GM21737 (cell line): ENCODE data around the gene SSC5D.

Source experiments
- ATAC-seq: cut with Tn5 transposase; IDR thresholded peaks from one replicate; pipeline ENCODE4 v1.9.1; 2021; ENCODE audit warnings: mild to moderate bottlenecking, moderate library complexity; ENCODE audit not compliant: unreplicated experiment

Gene SSC5D

DNA sequence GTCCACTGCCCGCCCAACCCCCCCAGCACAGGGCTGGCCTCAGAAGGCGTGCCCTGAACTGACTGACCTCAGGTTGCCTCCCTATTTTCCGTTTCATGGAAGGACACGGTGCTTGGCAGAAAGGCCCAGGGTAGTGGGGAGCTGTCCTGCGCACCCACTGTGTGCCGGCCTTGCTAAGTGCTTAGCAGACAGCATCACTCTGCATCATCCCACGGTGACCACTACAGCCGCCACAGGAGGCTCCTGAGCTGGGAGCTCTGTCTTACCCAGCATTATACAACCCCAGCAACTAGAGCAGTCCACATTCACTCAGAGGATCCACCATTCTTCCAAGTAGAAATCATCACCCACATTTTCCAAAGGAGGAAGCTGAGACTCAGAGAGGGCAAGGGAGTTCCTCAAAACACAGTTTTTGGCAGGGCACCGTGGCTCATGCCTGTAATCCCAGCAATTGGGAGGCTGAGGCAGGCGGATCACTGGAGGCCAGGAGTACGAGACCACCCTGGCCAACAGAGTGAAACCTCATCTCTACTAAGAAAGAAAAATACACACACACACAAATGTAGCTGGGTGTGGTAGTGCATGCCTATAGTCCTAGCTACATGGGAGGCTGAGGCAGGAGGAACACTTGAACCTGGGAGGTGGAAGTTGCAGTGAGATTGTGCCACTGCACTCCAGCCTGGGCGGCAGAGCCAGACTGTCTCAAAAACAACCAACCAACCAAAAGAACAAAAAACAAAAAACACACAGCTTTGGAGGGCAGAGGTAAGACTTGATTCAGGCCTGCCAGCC, 47.1 kb downstream of the SSC5D start:
- no peak for ATAC-seq

DNA sequence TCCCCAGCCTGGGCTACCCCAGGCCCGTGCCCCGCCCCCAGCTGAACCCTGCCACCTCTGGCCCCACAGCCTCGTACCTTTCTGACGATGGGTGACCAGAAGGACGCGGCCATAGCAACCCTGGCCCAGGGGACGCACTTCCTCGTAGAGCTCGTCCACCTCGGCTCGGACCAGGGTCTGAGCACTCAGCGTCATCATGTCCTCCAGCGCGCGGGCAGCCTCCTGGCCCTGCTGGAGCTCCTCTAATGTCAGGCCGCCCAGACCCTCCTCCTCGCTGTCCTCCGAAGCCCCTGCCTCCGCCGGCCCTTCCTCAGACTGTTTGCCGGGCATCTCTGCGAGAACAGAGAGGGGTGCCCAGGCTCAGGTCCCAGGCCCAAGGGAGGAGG, 47.7 kb downstream of the SSC5D start:
- ATAC-seq: no peak

DNA sequence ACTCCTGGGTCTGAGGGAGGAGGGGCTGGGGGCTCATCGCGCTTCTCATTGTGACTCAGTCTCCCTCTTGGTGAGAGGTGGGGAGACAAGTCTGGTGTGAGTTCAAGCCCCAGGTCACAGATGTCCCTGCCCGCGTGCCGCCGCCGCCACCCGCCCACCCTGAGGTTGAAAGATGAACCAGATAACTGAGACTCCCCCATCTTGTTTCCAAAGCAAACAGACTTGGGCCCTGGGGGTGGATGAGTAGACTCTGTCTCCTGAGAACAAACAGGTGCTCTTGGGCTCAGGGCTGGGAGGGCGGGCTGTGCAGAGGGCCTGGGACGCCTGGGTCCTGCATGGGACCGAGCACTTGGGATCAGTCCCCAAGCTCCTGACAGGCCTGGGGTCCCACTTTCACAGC, 48.1 kb downstream of the SSC5D start:
- no peak for ATAC-seq

DNA sequence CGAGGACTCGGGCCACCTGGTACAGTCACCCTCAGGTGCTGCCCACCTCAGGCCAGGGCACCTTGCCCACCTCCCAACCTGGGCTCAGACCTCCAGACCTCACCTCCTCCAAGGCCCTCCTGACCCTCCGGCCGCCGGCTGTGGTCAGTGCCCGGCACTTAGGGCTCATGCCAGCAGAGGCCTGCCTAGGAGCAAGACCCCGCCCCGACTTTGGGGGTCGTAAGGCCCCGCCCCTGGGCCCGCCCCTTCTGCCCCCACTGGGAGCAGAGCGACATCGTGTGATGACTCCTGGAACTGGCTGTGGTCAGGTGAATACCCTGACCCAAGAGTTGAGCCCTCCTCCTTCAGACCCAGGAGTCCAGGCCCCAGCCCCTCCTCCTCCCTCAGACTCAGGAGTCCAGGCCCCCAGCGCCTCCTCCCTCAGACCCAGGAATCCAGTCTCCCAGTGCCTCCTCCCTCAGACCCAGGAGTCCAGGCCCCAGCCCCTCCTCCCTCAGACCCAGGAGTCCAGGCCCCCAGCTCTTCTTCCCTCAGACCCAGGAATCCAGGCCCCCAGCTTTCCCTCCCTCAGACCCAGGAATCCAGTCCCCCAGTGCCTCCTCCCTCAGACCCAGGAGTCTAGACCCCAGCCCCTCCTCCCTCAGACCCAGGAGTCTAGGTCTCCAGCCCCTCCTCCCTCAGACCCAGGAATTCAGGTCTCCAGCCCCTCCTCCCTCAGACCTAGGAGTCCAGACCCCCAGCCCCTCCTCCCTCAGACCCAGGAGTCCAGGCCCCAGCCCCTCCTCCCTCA, 48.9 kb downstream of the SSC5D start, which contains the start of gene SBK2:
Gene SBK2, minus strand, starts transcription at position 183 of the 790 bp plus-strand sequence. CDS start 839 bp downstream, outside the sequence.
- ATAC-seq: no peak

DNA sequence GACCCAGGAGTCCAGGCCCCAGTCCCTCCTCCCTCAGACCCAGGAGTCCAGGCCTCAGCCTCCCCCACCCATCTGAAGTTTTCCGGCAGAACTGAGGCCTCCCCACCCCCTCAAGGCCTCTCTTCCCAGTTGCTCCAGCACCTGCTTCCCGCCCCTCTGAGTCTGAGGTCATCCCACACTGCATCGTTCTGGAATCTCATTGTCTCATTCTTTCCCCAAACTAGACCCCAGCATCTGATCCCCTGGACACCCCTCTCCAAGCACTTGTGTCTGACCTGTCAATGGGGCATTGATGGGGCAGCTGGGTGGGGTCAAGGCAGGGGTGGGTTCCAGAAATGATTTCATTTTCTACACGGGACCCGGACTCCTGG, 49.5 kb downstream of the SSC5D start:
- no peak for ATAC-seq

GRCh38 chr19:55538132-55538531, 49.9 kb downstream of the SSC5D start:
- ATAC-seq: no peak

DNA sequence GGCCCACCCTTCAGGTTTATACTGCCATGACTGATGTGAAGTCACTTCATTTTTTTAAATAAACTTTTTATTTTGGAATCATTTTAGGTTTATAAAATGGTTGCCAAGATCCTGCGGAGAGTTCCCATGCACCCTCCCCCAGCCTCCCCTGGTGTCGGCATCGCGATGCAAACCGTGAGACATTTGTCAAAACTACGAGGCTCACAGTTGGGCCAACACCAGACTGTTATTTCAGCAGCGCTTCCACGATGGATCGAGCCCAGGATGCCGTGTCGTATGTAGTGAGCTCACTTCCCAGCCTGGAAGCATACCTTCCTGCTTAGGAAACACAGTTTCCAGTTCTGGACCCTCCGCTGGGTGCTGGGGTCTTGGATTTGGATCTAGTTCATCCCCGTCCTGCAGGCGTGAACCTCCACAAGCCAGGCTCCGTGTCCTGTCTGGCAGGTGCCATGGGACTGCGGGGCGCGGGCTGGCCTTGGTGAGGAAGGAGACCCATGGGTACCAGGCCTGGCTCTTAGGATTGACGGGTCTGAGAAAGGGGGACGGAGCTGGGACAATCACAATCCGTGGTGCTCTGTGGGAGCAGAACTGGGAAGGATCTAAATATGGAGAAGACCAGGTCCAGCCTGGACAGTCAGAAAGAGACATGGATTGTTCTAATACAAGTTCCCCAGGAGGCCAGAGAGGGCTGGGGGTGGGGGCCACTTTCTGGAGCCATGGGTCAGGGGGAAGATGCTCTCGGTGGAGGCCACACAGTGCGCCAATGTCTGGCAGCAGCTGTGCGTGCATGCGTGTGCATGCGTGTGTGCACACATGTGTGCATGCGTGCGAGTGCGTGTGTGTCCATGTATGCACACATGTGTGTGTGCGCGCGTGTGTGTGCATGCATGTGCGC, 51.1 kb downstream of the SSC5D start:
- ATAC-seq: no peak

DNA sequence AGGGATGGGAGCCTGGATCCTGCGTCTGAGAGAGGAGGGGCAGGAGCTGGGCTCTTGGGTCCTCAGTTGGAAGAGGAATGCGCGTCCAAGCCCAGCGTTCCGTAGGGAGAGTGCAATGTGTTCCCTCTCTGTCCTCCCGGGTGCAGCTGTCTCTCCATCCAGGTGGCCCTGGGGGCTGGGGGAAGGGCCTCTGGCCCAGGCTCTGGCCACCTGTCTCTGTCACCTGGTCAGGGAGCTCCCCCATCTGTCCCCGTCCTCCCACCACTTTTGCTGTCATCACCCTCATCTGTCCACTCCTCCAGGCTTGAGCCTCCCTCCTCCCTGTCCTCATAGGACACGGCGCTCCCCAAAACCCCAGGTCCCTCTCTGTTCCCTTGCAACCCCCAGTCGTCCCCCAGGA, 52.4 kb downstream of the SSC5D start:
- no peak for ATAC-seq

DNA sequence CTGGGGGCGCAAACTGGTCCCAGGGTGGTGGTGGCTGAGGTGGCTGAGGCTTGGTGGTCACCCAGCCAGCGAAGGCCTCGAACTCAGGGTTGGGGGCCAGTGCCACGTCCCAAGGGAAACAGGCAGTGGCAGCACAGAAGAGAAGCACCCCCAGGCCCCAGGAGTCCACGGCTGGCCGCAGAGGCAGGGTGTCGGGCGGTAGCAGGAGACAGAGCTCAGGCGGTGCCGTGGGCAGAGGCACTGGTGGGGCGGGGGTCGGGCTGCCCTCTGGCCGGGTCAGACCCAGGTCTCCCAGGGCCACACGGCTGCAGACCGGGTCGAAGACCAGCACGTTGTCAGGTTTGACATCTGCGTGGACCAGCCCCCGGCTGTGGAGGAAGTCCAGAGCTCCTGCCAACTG, 52.9 kb downstream of the SSC5D start:
- no peak for ATAC-seq

GRCh38 chr19:55542292-55542855, 54.1 kb downstream of the SSC5D start:
- no peak for ATAC-seq

DNA sequence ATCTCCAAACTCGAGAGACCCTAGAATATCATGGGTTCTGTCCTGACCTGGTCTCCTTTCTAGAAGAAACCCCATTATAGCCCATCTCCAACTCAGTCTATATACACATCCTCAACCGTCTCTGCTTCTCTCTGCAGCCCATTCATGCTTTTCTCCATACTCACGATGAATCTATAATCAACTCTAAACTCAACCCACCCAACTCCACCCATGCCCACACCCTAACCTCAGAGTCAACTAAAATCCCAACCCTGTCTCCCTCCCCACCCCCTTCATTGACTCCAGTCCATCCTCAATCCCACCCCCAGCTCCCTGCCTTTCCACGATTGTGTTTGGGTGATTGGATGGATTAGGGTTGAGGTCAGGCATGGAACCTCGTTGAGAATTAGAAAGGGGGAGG, 55.3 kb downstream of the SSC5D start:
- ATAC-seq: no peak

DNA sequence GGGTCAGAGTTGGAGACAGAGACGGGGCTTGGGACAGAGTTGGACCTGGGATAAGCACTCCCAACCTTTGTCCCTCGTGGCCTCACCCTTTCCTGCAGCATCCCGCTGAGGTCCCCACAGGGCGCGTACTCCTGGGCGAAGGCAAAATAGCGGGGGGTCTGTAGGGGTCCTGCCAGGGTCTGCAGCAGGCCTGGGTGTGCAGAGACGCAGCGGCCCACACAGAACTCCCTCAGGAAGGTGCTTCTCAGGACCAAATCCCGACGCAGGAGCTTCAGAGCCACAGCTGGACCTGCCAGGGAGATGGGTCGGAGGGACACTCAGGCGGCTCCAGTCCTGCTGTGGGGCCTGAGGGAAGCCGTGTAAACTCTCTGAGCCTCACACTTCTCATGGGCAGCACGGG, 55.8 kb downstream of the SSC5D start:
- ATAC-seq: no peak

DNA sequence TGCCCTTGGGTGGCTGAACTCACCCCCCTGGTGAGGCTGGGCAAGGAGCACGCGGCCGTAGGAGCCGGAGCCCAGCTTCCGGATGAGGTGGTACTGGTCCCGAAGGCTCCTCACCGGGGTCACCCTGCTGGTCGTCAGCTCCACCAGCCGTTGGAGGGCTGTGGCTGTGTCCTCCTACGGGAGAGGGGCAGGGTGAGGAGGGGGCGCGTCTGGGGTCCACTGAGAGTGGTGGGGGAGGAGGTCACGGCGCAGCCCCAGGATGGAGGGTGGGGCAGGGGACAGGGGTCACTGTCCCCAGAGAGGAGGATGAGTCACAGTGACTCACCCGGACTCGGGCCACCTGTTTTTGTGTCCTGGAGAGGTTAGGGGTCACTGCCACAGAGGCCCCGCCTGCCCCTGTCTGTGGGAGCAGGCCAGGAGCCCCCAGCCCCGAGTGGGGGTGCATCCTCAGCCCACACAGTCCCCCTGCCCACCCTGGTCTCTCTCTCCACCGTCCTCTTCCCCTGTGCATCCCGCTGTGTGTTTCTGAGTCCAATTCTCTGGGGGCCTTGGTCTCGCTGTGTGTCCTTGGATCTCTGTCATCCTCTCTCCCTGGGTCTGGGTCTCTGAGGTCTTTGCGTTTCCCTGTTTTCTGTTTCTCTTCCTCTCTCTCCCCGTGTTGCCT, 56.7 kb downstream of the SSC5D start:
- no peak for ATAC-seq

DNA sequence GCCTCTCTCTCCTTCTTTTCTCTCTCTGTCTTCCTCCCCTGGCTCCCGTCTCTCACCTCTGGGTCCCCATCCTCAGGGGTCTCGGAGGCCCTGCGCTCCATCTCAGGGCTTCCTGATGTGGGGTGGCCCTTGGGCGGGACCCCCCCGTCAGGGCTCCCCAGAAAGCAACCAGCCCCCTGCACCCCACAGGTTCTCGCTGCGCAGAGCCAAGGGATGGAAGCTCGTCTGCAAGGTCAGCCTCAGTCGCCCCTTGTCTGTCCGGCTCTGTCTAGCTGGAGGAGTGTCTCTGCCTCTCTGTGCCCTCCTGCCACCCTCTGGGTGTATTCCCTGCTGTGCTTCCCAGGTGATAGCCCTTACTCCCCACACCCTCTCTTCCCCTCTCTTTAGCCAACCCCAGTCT, 57.2 kb downstream of the SSC5D start, which contains the start of gene SBK3:
Gene SBK3, minus strand, starts transcription at position 101 of the 400 bp plus-strand sequence. Its CDS starts 0 bp downstream, at position 101.
- no peak for ATAC-seq

DNA sequence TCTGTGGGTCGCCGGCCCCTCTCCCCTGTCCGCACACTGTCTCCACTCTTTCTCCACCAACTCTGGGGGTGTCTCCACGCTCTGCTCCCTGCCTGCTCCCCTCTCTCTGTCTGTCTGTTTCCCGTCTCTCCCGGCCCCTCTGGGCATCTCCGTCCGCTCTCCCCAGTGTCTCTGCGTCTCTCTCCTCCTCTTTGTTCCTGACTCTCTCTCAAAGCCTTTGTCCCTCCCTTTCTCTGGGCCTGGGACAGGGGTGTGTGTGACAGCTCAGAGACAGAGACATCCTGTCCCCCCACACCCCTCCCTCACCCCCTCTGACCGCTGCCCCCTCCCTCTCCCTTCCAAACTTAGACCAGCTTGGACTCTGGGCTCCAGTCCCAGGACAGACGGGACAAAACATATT, 57.8 kb downstream of the SSC5D start:
- ATAC-seq: no peak

DNA sequence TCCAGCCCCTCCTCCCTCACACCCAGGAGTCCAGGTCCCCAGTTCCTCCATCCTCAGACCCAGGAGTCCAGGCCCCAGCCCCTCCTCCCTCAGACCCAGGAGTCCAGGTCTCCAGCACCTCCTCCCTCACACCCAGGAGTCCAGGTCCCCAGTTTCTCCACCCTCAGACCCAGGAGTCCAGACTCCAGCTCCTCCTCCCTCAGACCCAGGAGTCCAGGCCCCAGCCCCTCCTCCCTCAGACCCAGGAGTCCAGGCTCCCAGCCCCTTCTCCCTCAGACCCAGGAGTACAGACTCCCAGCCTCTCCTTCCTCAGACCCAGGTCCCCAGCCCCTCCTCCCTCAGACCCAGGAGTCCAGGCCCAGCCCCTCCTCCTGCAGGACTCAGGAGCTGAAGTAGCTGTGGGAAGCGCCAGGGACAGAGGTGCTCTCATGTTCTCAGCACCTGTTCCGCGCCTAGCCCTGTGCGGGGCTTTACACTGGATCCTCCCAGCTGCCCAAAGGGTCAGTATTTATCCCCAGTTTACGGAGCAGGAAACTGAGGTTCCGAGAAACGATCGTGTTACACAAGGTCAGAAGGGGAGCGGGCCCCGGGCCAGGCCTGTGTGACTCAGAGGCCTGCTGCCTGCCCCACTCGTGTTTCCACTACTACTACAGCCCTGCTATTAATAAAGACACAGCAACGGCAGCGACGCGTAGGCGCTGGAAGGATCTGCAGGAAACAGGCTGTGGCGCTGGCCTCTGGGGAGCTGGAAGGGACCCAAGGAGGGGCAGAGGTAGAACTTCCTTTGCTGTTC, 58.8 kb downstream of the SSC5D start:
- ATAC-seq: no peak

DNA sequence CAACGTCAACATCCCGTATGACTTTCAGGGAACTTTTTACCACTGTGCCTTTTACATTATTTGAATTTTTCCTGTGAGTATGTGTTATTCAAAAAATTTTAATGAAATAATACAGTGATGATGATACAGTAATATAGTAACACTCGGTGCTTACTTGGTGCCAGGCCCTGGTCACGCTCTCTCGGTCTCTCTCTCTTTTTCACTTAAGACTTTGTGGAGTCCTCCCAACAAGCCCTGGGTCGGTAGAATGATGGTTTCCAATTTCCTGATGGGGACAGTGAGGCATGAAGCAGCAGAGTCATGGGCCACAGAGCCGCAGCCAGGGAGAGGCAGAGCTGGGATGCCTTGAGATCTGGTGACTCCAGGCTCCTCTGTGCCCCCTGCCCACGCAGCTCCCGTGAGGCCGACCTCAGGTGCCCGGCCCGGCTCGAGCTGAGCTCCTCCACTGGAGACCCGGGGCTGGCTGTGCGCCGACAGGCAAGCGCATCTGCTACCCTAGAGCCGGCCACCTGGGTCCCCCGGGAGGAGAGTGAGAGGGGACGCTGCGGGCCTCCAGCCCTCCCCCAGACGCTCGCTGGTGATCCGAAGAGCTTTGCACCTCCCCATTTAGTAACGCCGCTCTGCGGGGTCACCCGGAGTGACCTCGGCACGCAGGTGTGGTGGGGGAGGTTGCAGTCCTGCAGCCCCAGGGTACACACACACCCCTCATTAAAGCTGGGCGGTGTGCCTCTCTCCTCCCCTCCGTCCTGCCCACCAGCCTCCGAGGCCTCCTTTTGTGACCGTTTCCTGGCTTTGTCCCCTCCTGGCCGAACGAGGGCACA, 61.5 kb downstream of the SSC5D start:
- no peak for ATAC-seq

DNA sequence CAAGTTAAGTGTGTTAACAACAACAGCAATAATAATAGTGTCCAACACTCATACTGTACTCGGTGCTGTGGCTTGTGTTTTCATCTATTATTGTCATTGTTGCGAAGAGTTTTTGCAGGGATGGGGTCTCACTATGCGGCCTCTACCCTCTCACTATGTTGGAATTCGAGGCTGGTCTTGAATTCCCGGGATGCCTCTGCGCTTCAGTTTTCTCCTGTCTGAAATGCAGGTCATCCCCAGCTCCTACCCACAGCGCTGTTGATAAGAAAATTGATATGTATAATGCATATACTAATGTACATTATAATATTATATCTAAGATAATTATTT, 62.0 kb downstream of the SSC5D start:
- no peak for ATAC-seq

DNA sequence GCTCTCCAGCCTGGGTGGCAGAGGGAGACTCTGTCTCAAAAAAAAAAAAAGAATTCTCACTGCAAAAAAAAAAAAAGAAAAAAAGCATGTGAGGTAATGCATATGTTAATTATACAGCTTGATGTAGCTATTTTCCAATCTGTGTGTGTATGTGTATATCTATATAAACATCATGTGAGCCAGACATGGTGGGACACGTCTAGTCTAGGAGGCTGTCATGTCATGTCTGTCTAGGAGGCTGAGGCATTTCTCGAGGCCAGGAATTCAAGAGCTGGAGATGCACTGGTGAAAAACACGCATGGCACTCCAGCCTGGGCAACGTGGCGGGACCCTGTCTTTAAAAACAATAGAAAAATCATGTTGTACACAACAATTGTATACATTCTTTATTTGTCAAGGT, 64.0 kb downstream of the SSC5D start:
- no peak for ATAC-seq
